Gastroesophageal sphincter (tissue), 4 donors: ENCODE results near the gene LSM14A. TPM values are rescaled to one million over a fixed set of nuclear protein-coding genes. Genes with fewer than 3 reads are reported as not detected.

Experiments used
- ATAC-seq: fragments of 150-250 bp; one replicate; pipeline ENCODE4 v1.9.1; 2016; ENCODE audit warnings: mild to moderate bottlenecking, moderate library complexity
- H3K27ac ChIP-seq, 4 donors: fragments of 200-600 bp; sonication (generic) in 3 of 4; 1 replicate in 3 of 4; 2 replicates in 1 of 4; pipeline ENCODE4 v1.5.1; 2016 to 2019
- H3K27me3 ChIP-seq: fragments of 200-600 bp; sonication (generic); one replicate; pipeline ENCODE4 v1.5.1; 2019
- H3K36me3 ChIP-seq, 2 donors: fragments of 200-600 bp; sonication (generic); one replicate each; pipeline ENCODE4 v1.5.1; 2019; ENCODE audit warnings: control low read depth in 1 of 2
- H3K4me1 ChIP-seq, 3 donors: fragments of 200-600 bp; sonication (generic); 1 replicate in 2 of 3; 2 replicates in 1 of 3; pipeline ENCODE4 v1.5.1; 2016 to 2019; ENCODE audit warnings: control low read depth in 2 of 3
- H3K4me3 ChIP-seq, 2 donors: fragments of 200-600 bp; sonication (generic); one replicate each; pipeline ENCODE4 v1.5.1; 2019; ENCODE audit warnings: mild to moderate bottlenecking in 1 of 2, moderate library complexity in 1 of 2
- H3K9me3 ChIP-seq, 3 donors: fragments of 200-600 bp; sonication (generic); one replicate each; pipeline ENCODE4 v1.5.1; 2017 to 2019; ENCODE audit warnings: control low read depth in 2 of 3
- CTCF ChIP-seq, 4 experiments: fragments of 200-600 bp in 2 of 4; fragments of 450-650 bp in 2 of 4; sonication (generic) in 1 of 4; IDR thresholded peaks; one replicate each; pipeline ENCODE4 v1.5.1; 2017 to 2019; ENCODE audit warnings: antibody characterized with exemption in 4 of 4, mild to moderate bottlenecking in 2 of 4, moderate library complexity in 2 of 4
- EP300 ChIP-seq: sonication (generic); formaldehyde crosslinking; IDR thresholded peaks from one replicate; pipeline ENCODE4 v1.6.1; 2017; ENCODE audit warnings: antibody characterized with exemption, mild to moderate bottlenecking
- POLR2A ChIP-seq, 2 donors: fragments of 450-650 bp; IDR thresholded peaks; one replicate each; pipeline ENCODE4 v1.6.1; 2017; ENCODE audit warnings: antibody characterized with exemption in 2 of 2, mild to moderate bottlenecking in 2 of 2, moderate library complexity in 1 of 2
- POLR2AphosphoS5 ChIP-seq: sonication (generic); formaldehyde crosslinking; IDR thresholded peaks from one replicate; pipeline ENCODE4 v1.6.1; 2017; ENCODE audit warnings: antibody characterized with exemption
- WGBS, 2 donors: methylation state at CpG; one replicate each; pipeline ENCODE4 v1.1.5; 2018; ENCODE audit warnings: low coverage in 1 of 2; 5-methylcytosine and 5-hydroxymethylcytosine counted together
- total RNA-seq, 4 donors: library from RNA; depleted of rRNA; stranded (reverse); fragments of >200 nt; gene quantifications; one replicate each; pipeline ENCODE4 v1.1.0, GENCODE V29; 2016

The LSM14A gene
- total RNA-seq, result 100 to 1,000 TPM; 106 to 141 (median 128) TPM

GRCh38 chr19:34171877-34172660, at the start of gene LSM14A:
TSS of gene LSM14A (plus strand) at chr19:34172504. CDS start at chr19:34172643, 139 bp downstream.
- peaks cover 2 to 51% (median 18%) of the 10 kb centered on the region in 3 donors for H3K4me1 ChIP-seq
- H3K9me3 ChIP-seq, result no peaks in the 10 kb centered on the region
- peak within 1 kb of the TSS; percentile 81 to 94 for H3K4me3 ChIP-seq
- no peaks in the 10 kb centered on the region for H3K27me3 ChIP-seq
- H3K27ac ChIP-seq, result peak within 1 kb of the TSS; percentile 95 to 99 (median 98)
- TF ChIP-seq POLR2A (IDR thresholded peaks at IDR 0.05) (peak; percentile 74 to 81), POLR2AphosphoS5 (peak; percentile 76), CTCF (IDR thresholded peaks at IDR 0.05) (peak in 1 of 4 experiments; percentile 2), EP300 (no peak)
- H3K36me3 ChIP-seq, result no peaks in the 10 kb centered on the region
- ATAC-seq, result peak; percentile 97
- WGBS, 2 donors, result 0% methylated on average over 2 to 3 of the region's 83 CpGs

- WGBS, 2 donors, result 0 to 13% methylated on average over 1 of the region's 1 CpG
- ATAC-seq, result no peak
- no peak overlapping the region for H3K4me3 ChIP-seq
- no peaks in the 10 kb centered on the region for H3K9me3 ChIP-seq
- TF ChIP-seq POLR2A (IDR thresholded peaks at IDR 0.05), result no peak
- TF ChIP-seq CTCF (IDR thresholded peaks at IDR 0.05), result no peak
- TF ChIP-seq EP300, result no peak
- TF ChIP-seq POLR2AphosphoS5, result no peak
- H3K4me1 ChIP-seq, result no peaks in the 10 kb centered on the region
- no peak overlapping the region for H3K27ac ChIP-seq
- no peaks in the 10 kb centered on the region for H3K36me3 ChIP-seq
- no peaks in the 10 kb centered on the region for H3K27me3 ChIP-seq
These were observed 47.5 kb upstream of the LSM14A start for GRCh38 chr19:34124828-34125227.

GRCh38 chr19:34126966-34127365, 45.3 kb upstream of the LSM14A start:
- Histone ChIP-seq H3K4me3 (no peak overlapping the region), H3K36me3 (no peaks in the 10 kb centered on the region), H3K4me1 (no peaks in the 10 kb centered on the region), H3K9me3 (no peaks in the 10 kb centered on the region), H3K27ac (no peak overlapping the region), H3K27me3 (no peaks in the 10 kb centered on the region)
- WGBS, 2 donors, result 80% methylated on average over 1 of the region's 8 CpGs; no CpG with 5 or more reads in 1 of the 2 donors
- TF ChIP-seq EP300, result no peak
- no peak for TF ChIP-seq CTCF (IDR thresholded peaks at IDR 0.05)
- no peak for TF ChIP-seq POLR2A (IDR thresholded peaks at IDR 0.05)
- TF ChIP-seq POLR2AphosphoS5, result no peak
- ATAC-seq, result no peak

- H3K27ac ChIP-seq, result no peak overlapping the region
- 85 to 87% methylated on average over 6 of the region's 6 CpGs for WGBS, 2 donors
- H3K27me3 ChIP-seq, result no peaks in the 10 kb centered on the region
- H3K4me3 ChIP-seq, result no peak overlapping the region
- no peaks in the 10 kb centered on the region for H3K9me3 ChIP-seq
- no peaks in the 10 kb centered on the region for H3K36me3 ChIP-seq
- no peaks in the 10 kb centered on the region for H3K4me1 ChIP-seq
- TF ChIP-seq EP300 (no peak), POLR2A (IDR thresholded peaks at IDR 0.05) (no peak), POLR2AphosphoS5 (no peak), CTCF (IDR thresholded peaks at IDR 0.05) (no peak)
- no peak for ATAC-seq
These were observed 44.6 kb upstream of the LSM14A start for GRCh38 chr19:34127684-34128189.
